Measurements from ENCODE around the gene PALM2AKAP2. TPM values are rescaled to one million over a fixed set of nuclear protein-coding genes. Genes with fewer than 3 reads are reported as not detected.

The PALM2AKAP2 gene
- total RNA-seq, 1 experiment from 2014 or later = 1.8 TPM

GRCh38 chr9:109771087-109771486, 8.9 kb upstream of the PALM2AKAP2 start:
- DNase-seq (ENCODE audit: extremely low read depth, low read depth) = no peak

GRCh38 chr9:109771796-109772531, 8.0 kb upstream of the PALM2AKAP2 start:
- no peak for DNase-seq (ENCODE audit: extremely low read depth, low read depth)

GRCh38 chr9:109775516-109775915, 4.5 kb upstream of the PALM2AKAP2 start:
- no peak for DNase-seq (ENCODE audit: extremely low read depth, low read depth)

- no peak for DNase-seq (ENCODE audit: extremely low read depth, low read depth)
These were observed 3.6 kb upstream of the PALM2AKAP2 start for GRCh38 chr9:109776391-109776790.

- DNase-seq (ENCODE audit: extremely low read depth, low read depth) = no peak
These were observed 545 bp downstream of the PALM2AKAP2 start for GRCh38 chr9:109780453-109781033.

GRCh38 chr9:109781086-109781485, 1.1 kb downstream of the PALM2AKAP2 start:
- DNase-seq (ENCODE audit: extremely low read depth, low read depth) = no peak

- no peak for DNase-seq (ENCODE audit: extremely low read depth, low read depth)
These were observed 1.7 kb downstream of the PALM2AKAP2 start for GRCh38 chr9:109781541-109782197.

GRCh38 chr9:109787735-109788134, 7.7 kb downstream of the PALM2AKAP2 start:
- DNase-seq (ENCODE audit: extremely low read depth, low read depth) = no peak

GRCh38 chr9:109789556-109789955, 9.6 kb downstream of the PALM2AKAP2 start:
- DNase-seq (ENCODE audit: extremely low read depth, low read depth) = no peak

GRCh38 chr9:109789971-109790370, 10.0 kb downstream of the PALM2AKAP2 start:
- DNase-seq (ENCODE audit: extremely low read depth, low read depth) = no peak

GRCh38 chr9:109791003-109791677, 11.1 kb downstream of the PALM2AKAP2 start:
- no peak for DNase-seq (ENCODE audit: extremely low read depth, low read depth)

- DNase-seq (ENCODE audit: extremely low read depth, low read depth) = no peak
These were observed 11.7 kb downstream of the PALM2AKAP2 start for GRCh38 chr9:109791747-109792146.

- DNase-seq (ENCODE audit: extremely low read depth, low read depth) = no peak
These were observed 13.1 kb downstream of the PALM2AKAP2 start for GRCh38 chr9:109792951-109793546.

- no peak for DNase-seq (ENCODE audit: extremely low read depth, low read depth)
These were observed 13.9 kb downstream of the PALM2AKAP2 start for GRCh38 chr9:109793921-109794320.

GRCh38 chr9:109794361-109795012, 14.5 kb downstream of the PALM2AKAP2 start:
- no peak for DNase-seq (ENCODE audit: extremely low read depth, low read depth)

GRCh38 chr9:109795613-109796012, 15.6 kb downstream of the PALM2AKAP2 start:
- no peak for DNase-seq (ENCODE audit: extremely low read depth, low read depth)

GRCh38 chr9:109796078-109796477, 16.1 kb downstream of the PALM2AKAP2 start:
- no peak for DNase-seq (ENCODE audit: extremely low read depth, low read depth)

- DNase-seq (ENCODE audit: extremely low read depth, low read depth) = no peak
These were observed 17.0 kb downstream of the PALM2AKAP2 start for GRCh38 chr9:109797006-109797405.

GRCh38 chr9:109797509-109797908, 17.5 kb downstream of the PALM2AKAP2 start:
- no peak for DNase-seq (ENCODE audit: extremely low read depth, low read depth)

- no peak for DNase-seq (ENCODE audit: extremely low read depth, low read depth)
These were observed 19.1 kb downstream of the PALM2AKAP2 start for GRCh38 chr9:109799141-109799540.
